Activated T-cell treated with anti-CD3 and anti-CD28 coated beads for 1 hour (primary cell): ENCODE measurements around the gene RBM26.
"Not testable (repeated sequence)": the region's sequence is repeated elsewhere in the genome, so short reads cannot be mapped to it uniquely, and the experiment has no call there.

Experiments used
- DNase-seq: peaks from one replicate; pipeline ENCODE4 v3.0.0-alpha.2; 2020; ENCODE audit warnings: low read depth

The RBM26 gene

DNA sequence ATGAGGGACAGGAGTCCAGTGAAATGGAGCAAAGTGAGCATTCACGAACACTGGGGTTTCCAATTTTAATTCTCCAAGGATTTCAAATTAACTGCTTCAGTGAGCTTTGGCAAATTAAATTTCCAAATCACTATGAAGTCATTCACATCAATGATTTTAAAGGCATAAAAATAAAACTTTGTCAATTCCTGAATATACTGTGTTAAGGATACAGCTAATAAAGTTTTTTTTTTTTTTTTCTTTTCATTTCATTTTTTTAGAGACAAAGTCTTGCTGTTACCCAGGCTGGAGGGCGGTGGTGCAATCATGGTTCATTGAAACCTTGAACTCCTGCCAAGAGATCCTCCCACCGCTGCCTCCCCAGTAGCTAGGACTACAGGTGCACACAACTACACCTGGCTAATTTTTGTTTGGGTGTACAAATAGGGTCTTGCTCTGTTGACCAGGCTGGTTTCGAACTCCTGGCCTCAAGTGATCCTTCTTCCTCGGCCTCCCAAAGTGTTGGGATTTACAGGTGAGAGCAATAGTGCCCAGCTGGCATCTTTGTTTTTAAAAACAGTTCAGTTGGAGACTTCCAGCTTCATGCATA is 21.9 kb downstream of the RBM26 start:
- DNase-seq = no peak

DNA sequence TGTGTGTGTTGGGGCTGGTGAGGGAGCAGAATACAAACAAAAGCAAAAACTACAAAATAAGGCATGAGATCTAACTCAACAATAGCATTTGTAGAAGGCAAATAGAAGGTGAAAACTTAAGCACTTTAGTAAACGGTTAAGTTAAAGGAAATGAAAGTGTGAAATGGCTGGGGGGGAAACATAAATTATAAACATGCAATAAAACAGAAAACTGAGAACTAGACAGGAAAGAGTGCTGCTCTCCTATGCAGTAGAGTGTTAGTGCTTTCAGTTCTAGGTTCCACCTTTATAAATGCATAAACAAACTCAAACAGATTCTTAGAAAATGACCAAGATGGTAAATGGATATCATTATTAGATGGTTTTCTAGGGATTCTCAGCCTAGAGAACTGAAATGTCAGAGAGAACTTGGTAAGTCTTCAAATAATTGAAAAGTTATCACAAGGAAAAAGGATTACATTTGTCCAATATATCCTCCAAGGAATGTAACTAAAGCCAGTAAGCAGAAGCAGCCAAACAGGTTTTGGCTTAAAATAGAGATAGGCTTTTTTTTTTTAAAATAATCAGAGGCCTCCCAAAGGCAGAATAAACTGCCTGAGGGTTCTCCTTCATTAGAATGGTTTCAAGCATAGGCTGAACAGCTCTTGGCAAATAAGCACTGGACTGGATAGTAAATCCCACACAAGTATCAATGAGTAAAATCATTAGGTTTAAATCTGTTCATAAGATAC is 23.3 kb downstream of the RBM26 start:
- DNase-seq = no peak

DNA sequence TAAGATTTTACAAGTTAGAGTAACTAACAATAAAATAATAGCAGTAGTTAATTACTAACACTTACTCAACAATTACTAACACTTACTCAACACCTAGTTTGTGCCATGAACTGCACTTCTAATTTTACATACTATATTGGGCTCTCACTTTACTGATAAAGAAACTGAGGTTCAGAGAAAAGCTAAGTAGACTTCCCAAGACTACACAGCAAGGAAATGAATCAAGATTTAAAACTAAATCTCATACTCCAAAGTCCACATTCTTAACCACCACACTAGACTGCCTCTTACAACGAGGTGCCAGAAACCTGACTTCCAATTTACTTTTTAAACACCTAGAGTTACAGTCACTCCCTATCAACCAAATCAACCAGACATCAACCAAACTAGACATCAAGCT is 25.1 kb downstream of the RBM26 start:
- no peak for DNase-seq

DNA sequence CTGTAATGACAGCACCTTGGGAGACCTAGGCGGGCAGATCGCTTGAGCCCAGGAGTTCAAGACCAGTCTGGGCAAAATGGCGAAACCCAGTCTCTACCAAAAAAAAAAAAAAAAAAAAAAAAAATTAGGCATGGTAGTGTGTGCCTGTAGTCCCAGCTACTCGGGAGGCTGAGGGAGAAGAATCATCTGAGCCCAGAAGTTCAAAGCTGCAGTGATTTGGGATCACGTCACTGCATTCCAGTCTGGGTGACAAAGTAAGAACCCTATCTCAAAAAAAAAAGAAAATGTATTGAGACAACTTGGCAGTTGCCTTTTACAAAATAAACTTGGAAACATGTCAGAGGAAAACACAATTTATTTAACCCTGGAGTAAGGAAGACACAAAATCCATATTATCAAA is 26.8 kb downstream of the RBM26 start:
- no peak for DNase-seq

DNA sequence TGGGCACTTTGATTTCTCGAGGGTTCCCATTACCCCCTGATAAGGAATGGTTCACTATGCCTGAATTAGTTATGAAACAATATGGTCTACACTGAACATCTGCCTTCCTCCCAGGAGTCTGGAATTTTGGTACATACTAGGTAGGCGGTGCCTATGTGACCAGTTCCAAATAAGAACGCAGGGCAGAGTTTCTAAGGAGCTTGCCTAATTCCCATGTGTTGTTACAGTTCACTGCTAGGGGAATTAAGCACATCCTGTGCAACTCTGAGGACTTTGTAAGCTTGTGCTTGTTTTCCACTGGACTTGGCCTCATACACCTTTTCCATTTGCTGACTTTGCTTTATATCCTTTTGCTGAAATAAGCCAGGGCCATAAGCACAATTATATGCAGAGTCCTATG is 29.2 kb downstream of the RBM26 start:
- no peak for DNase-seq

DNA sequence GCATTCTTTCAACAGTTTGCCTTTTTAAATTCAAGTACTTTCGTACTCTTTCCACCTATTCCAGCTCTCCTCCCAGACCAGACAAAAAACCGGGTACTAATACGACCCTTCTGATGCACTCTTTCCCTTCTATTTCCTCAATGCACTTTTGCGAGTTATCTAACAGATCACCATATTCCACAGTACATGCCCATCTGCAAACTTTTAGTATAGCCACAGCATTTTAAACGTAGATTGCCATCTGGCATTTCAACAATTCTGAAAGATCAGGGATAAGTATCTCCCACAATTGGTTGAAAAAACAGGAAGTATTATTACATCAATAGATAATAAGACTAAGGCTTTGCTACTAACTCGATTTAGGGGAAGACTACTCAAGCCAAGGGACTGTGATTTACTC is 31.5 kb downstream of the RBM26 start:
- DNase-seq = no peak

DNA sequence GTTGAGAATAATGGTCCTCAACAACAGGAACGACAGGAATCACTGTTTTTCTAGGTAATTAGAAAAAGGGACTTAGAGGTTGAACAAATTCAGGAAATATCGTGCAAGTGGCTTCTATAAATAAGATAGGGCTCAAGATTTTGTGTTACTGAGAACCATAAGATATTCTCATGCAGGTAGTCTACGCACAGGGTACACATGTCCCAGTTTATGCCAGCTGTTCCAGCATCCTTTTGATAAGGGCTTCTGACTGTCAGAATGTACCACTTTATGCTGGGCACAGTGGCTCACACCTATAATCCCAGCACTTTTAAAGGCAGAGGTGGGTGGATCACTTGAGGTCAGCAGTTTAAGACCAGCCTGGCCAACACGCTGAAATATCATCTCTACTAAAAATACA is 32.1 kb downstream of the RBM26 start:
- DNase-seq = no peak

DNA sequence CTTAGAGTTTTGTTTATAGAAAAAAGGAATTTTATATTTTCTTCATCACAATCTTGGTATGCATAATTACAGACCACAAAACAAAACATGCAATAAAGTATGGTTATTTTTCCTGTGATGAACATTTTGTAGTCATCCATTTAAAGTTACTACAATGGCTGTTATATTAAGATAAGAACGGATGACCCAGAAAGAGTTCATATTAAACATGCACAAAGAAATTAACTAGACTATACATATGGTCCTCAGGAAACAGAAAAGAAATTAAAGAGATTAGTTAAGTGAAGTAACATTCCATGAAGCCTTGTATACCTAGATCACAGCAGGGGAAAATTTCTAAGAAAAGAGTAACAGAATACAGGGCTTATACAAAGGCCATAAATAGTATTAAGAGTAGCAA is 36.8 kb downstream of the RBM26 start:
- DNase-seq = no peak

DNA sequence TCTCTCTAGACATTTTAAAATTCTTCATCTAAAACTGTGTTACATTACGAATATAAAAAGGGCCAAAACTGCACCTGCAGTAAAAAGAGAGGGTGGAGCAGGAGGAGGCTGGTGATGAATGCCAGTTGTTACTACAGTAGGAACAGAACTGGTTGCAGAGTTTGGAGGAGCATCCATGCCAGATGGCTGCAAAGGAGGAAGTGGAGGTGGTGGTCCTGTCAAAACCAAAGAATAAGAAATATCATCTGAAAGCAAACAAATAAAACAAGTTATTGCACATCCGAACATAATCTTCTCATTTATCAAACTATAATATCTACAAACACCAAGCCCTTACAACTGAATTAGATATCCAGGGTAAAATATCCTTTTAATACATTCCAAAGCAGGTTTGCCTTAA is 40.1 kb downstream of the RBM26 start:
- DNase-seq = no peak

DNA sequence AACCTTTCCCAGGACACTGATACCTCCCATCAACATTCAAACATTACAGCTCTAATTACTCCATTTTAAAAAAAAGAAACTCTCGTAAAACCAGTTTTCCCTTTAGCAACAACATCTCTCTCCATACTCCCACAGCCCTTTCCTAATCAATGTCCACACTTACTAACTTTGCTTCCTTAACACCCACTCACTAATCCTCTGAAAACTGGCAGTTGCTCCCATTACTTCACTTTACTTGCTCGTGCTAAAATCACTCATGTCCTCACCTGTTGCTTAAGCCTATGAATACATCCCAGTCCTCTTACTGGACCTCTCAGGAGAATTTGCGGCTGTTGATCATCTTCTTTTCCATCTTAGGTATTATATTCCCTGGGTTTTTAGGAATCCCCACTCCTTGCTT is 44.8 kb downstream of the RBM26 start:
- no peak for DNase-seq

DNA sequence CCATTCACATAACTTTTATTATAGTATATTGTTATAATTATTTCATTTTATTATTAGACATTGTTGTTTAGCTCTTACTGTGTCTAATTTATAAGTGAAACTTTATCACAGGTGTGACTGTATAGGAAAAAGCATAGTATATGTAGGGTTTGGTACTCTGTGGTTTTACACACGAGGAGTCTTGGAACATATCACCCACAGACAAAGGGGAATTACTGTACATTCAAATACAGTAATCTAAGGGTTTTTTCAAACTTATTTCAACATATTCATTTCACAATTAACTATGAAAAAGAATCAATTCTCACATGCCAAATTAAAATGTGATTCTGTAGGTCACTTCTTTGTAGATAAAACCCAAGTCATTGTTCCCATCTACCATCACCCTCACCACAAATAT is 46.0 kb downstream of the RBM26 start:
- DNase-seq = no peak

DNA sequence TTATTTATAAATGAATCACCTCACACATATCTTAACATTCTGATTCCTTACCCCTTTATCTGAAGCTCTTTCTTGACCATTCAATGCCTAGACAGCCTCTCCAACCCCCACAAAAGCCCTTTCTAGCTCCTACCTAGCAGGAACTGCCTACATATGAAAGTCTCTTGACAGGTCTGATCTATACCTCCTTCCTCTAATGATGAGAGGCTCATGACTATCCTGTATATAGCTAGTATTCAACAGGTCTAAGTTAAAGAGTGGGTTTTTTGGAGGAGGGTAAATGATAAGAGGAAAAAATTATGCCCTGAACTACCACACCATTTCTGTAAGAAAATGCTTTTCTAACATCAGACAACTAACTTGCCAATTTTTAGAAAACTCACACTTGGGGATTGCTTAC is 47.0 kb downstream of the RBM26 start:
- no peak for DNase-seq

DNA sequence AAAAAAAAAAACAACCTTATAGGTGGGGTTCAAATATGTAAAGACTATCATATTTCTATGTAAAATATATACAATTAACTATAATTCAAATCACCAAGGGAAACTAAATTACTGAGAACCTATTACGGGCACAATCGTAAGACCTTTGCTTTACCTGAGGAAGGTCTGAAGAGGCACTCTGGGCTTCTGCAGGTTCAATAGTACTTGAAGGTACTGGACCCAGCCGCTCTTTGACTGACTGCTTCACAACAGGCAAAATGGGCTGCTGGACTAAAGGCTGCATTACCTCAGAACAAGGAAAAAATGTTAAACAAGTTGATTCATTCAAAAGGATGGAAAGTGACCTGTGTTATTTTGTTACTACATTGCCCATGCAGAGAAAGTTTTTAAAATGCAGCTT is 51.8 kb downstream of the RBM26 start:
- no peak for DNase-seq

DNA sequence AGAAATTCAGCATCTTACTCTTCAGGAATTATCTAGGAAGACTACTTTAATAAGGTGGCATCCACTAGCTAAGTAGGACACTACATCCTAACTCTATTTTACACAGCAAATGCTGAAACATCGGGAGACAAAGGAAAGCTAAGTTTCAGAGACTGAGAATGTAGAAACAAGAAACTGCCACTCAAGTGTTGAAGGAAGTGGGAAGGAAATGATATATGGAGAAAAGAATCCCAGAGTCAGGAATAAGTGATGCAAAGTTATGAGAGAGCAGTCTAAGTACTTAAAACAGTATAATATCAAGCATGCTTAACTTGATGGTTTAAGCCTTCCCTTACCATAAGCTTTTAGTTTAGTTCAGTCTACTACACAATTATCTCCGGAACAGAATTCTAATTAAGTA is 52.4 kb downstream of the RBM26 start:
- DNase-seq = no peak

DNA sequence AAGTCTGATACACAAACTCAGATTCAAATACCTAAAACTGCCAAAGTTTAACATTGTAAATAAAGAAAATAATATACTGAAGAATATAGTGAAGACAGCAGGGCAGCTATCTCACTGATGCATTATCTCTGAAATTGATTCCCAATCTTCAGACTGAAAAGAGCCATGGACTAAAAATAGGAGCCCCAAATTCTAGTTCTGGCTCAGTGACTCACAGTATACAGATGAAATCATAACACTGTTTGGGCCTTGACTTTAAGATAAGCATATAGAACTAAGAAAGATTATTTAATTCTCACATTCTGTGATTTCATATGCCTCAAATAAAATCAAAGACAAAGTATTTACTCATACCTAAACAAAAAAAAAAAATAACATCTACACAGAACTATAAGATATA is 53.9 kb downstream of the RBM26 start:
- DNase-seq = no peak

DNA sequence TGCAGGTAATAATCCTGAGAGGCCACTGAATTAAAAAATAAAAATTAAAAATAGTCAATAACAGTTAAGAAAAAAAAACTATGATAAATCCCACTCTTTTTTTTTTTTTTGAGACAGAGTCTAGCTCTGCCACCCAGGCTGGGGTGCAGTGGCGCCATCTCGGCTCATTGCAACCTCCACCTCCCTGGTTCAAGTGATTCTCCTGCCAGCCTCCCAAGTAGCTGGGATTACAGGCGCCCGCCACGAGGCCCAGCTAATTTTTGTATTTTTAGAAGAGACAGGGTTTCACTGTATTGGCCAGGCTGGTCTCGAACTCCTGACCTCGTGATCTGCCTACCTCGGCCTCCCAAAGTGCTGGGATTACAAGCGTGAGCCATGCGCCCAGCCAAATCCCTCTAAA is 56.4 kb downstream of the RBM26 start:
- DNase-seq = not testable (repeated sequence)

DNA sequence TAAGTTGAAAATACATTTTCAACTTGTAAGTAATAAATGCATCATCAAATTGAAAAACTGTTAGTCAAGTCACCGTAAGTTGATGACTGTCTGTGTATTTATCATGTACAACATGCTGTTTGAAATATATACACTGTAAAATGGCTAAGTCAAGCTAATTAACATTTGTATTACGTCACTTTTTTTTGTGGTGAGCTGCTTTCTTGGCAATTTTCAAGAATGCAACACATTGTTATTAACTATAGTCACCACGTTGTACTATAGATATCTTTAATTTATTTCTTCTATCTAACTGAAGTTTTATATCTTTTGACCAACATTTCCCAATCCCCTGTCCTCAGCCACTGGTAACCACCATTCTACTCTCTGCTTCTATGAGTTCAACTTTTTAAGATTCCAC is 57.0 kb downstream of the RBM26 start:
- no peak for DNase-seq

DNA sequence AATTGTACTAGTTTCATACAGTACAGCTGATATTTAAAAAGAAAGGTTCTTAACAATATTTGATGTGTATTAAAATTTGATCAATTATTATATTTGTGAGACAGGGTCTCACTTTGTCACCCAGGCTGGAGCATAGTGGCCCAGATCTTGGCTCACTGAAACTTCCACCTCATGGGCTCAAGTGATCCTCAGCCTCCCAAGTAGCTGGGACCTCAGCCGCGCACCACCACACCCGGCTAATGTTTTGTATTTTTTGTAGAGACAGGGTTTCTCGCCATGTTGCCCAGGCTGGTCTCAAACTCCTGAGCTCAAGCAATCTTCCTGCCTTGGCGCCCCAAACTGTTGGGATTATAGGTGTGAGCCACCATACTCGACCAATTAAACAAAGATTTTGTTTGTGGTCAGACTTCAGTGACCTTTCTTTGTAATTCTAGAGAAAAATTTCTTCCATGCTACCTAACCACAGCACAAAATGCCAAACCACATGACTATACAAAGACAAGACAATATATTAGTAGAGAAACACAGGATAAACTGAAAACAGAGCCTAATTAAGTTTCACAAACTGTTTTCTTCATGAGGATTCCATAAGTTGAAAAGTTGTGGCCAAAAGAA is 59.6 kb downstream of the RBM26 start:
- DNase-seq = no peak

DNA sequence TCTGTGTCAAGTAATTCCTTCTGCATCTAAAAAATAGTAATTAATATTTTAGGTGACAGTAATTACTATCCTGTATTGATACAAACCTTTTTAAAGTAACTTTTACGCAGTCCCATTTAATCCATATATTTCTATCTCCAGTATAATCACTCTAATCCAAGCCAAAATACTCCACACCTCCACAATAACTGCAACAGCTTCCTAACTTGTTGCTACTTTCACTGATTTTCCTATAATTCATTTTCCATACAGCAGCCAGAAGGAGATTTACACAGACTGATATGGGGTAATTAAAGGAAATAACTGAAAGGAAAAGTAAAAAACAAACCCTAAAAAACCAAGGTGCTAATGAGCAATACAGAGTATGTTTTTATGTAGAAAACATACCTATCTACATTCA is 64.9 kb downstream of the RBM26 start:
- DNase-seq = no peak

DNA sequence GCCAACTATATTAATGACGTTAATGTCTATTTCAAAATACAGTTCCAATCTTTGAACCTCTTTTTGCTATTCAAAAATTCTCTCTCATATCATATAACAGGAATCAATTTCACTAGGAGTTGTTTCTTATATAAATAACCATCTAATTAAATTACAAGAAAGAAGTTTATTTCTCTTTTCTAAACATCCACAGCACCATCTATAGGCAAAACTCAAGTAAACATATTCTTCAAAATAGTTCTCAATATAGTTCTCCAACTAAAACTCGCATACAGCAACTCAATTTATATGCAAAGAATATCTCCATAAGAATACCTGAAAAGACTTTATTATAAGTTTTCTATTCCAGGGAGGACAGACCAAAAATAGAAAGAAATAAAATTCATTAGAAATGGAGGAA is 65.6 kb downstream of the RBM26 start:
- DNase-seq = no peak

DNA sequence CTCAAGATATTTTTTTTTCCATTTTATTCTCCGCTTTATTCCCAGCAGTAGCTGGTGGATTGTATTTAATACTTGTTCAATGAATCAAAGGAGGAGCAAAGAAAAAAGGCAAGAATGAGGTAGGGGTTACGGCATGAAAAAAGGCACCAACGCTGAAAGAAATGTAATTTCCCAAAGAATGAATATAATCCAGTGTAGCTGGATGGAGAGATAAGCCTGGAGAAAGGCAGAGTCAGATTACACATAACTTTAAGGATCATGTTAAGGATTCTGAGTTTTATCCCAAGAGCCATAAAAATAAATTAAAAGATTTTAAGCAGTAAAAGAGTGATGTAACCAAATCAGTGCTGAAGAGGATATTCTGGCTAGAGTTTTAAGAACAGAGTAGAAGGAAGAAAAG is 67.7 kb downstream of the RBM26 start:
- DNase-seq = no peak

DNA sequence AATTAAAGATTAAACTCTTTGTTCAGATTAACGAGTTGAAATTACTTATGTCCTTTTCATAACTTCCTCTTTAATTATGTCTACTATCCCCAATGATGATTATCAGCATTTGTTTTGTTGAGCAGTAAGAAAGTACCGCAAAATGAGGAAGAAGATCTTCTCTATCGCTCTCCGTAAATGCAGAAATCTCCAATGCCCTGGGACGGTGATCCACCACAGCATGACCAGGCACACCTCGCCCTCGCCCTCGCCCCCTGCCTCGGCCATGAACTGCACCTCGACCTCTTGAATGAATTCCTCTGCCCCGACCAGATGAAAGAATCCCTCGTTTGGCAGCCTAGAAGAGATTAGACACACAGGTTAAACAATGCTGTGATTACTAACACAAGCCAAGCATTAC is 69.1 kb downstream of the RBM26 start:
- DNase-seq = no peak

DNA sequence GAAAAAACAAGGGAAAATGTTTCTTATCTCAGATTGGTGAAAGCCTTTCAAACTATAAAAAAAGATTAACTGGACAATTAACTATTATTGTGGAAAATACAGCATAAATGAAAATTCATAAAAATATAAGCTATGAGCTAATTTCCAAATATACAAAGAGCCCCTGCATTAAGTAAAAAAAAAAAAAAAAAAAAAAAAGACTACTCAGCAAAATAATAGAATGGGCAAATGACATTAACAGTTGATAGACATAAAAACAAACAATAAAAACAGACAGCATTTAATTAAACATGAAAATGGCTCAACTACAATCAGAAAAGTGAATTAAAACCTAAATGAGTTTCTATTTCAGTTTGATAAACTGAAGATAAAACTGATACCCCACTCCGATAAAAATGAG is 77.5 kb downstream of the RBM26 start:
- DNase-seq = no peak

DNA sequence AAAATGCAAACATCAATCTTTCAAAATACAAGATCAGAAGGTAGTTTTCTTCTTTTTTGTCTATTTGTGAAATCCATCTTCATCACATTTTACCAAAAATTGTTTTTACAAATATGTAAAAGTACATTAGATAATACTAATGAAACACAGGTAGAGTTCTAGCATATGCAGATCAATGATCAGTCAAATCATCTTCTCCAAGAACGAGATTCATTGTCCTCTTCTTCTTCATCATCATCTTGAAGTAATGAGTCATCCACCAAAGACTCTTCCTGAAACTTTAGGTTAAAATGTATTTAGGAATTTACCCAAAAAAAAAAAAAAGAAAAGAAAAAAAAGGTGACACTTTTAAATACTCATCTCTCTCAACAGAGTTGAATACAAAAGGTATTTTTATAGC is 85.6 kb downstream of the RBM26 start:
- DNase-seq = no peak
